PC-3 (cell line): Measurements from ENCODE around the gene SMARCD1. TPM values are rescaled to one million over a fixed set of nuclear protein-coding genes. Genes with fewer than 3 reads are reported as not detected.

Source experiments
- ATAC-seq: fragments of 200-7000 bp; cut with Tn5 transposase; 2 replicates; pipeline ENCODE4 v1.9.1; 2020; ENCODE audit warnings: mild to moderate bottlenecking, moderate library complexity
- BruUV-seq: library from RNA; stranded (reverse); fragments of 400-500 nt; replicated peaks from 2 replicates; lab custom pipeline; 2021; lab: Mats Ljungman, UMichigan
- CTCF ChIA-PET: fragments of 300-600 bp; sonication (Branson Sonifier 250); formaldehyde crosslinking; loops from one replicate; lab custom pipeline; 2022; ENCODE audit warnings: antibody characterized with exemption; lab: Charles Lee
- POLR2A ChIA-PET: fragments of 300-600 bp; sonication (Branson Sonifier 250); formaldehyde crosslinking; loops from one replicate; lab custom pipeline; 2022; ENCODE audit warnings: antibody characterized with exemption; ENCODE audit not compliant: unreplicated experiment; lab: Charles Lee
- DNase-seq: peaks from one replicate; pipeline ENCODE4 v3.0.0-alpha.2; 2015
- H2AFZ ChIP-seq: fragments of 300-600 bp; sonication (generic); 2 replicates; pipeline ENCODE4 v1.6.0; 2016; ENCODE audit warnings: antibody characterized with exemption, low read length
- H3F3A ChIP-seq: fragments of 300-600 bp; sonication (generic); one replicate; pipeline ENCODE4 v1.6.0; 2017; ENCODE audit warnings: antibody characterized with exemption, low read length, control low read depth, mild to moderate bottlenecking; ENCODE audit not compliant: unreplicated experiment
- H3K27ac ChIP-seq: fragments of 300-600 bp; sonication (generic); 2 replicates; pipeline ENCODE4 v1.5.1; 2016; ENCODE audit warnings: mild to moderate bottlenecking, low read length
- H3K27me3 ChIP-seq: fragments of 300-600 bp; sonication (generic); 2 replicates; pipeline ENCODE4 v1.6.1; 2016; ENCODE audit warnings: low read length, mixed read lengths
- H3K36me3 ChIP-seq: fragments of 300-600 bp; sonication (generic); 2 replicates; pipeline ENCODE4 v1.6.1; 2016; ENCODE audit warnings: low read depth, mixed run types, low read length, mixed read lengths
- H3K4me1 ChIP-seq: fragments of 300-600 bp; sonication (generic); 2 replicates; pipeline ENCODE4 v1.5.1; 2016; ENCODE audit warnings: low read length; ENCODE audit not compliant: insufficient read depth
- H3K4me2 ChIP-seq: fragments of 300-600 bp; sonication (generic); 2 replicates; pipeline ENCODE4 v1.6.0; 2016; ENCODE audit warnings: low read length
- H3K4me3 ChIP-seq: fragments of 300-600 bp; sonication (generic); 2 replicates; pipeline ENCODE4 v1.5.1; 2016; ENCODE audit warnings: mild to moderate bottlenecking, low read length, mixed read lengths
- H3K79me2 ChIP-seq: fragments of 300-600 bp; sonication (generic); 2 replicates; pipeline ENCODE4 v1.6.1; 2017; ENCODE audit warnings: low read length, mixed read lengths
- H3K9ac ChIP-seq: fragments of 300-600 bp; sonication (generic); 2 replicates; pipeline ENCODE4 v1.6.0; 2016; ENCODE audit warnings: mild to moderate bottlenecking, low read length
- H3K9me2 ChIP-seq: fragments of 300-600 bp; sonication (generic); replicated peaks from 2 replicates; pipeline ENCODE4 v1.6.1; 2016; ENCODE audit warnings: mixed run types, low read length, mixed read lengths
- H3K9me3 ChIP-seq: fragments of 300-600 bp; sonication (generic); 2 replicates; pipeline ENCODE4 v1.6.1; 2016; ENCODE audit warnings: low read length, mixed read lengths
- H4K20me1 ChIP-seq: fragments of 300-600 bp; sonication (generic); 2 replicates; pipeline ENCODE4 v1.6.1; 2016; ENCODE audit warnings: low read length, mixed read lengths
- EZH2 ChIP-seq: fragments of 300-600 bp; sonication (generic); IDR thresholded peaks from one replicate; pipeline ENCODE4 v1.6.1; 2017; ENCODE audit warnings: antibody characterized with exemption, mild to moderate bottlenecking, low read length; ENCODE audit not compliant: unreplicated experiment
- EZH2phosphoT487 ChIP-seq: fragments of 300-600 bp; sonication (generic); IDR thresholded peaks from 2 replicates; pipeline ENCODE4 v1.6.1; 2018; ENCODE audit warnings: mild to moderate bottlenecking, antibody characterized with exemption, low read length, borderline replicate concordance
- intact Hi-C: fragments of 100-400 bp; cut with micrococcal nuclease; formaldehyde crosslinking; loops from 2 replicates; pipeline ENCODE4 v1.9.0; 2023
- total RNA-seq: library from RNA; depleted of rRNA; stranded (reverse); fragments of >200 nt; gene quantifications from 2 replicates; pipeline ENCODE4 v1.2.3, GENCODE V29; 2014
- TF ChIP-seq, protein P1 (sequence below): fragments of 300-600 bp; sonication (generic); conservative IDR thresholded peaks from 2 replicates; pipeline ENCODE4 v1.5.1; 2017; ENCODE audit warnings: antibody characterized with exemption, low read depth, mild to moderate bottlenecking, low read length

SMARCD1 gene
- total RNA-seq, 1 experiment from 2014 or later, result 105 TPM

DNA sequence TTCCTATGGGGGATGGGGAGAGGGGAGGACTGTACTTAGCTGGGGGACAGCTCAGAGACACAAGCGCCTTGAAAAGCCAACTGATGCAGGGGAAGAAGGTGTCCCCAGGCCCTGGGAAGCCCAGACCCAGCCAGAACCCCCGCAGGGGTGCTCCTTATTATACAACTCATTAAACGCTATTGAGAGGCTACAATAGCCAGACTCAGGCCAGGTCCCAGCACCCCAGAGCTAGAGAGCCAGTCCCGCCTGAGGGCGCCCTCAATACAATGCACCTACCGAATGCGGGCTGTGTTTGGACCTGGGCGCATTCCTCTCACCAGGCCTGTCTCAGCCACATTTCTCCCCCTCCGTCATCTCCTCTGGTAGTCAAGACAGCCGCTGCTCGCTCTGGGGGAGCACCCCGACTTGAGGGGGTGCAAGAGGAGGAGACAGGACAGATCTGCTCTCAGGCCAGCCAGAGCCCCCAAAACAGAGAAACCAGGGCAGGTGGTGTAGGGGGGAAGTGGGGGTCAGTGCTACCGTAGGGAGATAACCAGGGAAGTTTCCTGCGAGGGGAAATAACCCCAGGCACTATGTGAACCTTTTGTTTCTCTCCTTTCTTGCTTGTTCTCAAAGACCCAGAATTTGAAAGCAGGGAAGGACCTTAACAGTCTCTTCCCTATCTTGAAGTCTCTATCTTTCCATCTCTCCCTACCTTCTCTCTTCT is 33.9 kb upstream of the SMARCD1 start:
- no peak for DNase-seq
- TF ChIP-seq EZH2phosphoT487, result no peak
- no peak for TF ChIP-seq EZH2
- TF ChIP-seq, protein P1, sequence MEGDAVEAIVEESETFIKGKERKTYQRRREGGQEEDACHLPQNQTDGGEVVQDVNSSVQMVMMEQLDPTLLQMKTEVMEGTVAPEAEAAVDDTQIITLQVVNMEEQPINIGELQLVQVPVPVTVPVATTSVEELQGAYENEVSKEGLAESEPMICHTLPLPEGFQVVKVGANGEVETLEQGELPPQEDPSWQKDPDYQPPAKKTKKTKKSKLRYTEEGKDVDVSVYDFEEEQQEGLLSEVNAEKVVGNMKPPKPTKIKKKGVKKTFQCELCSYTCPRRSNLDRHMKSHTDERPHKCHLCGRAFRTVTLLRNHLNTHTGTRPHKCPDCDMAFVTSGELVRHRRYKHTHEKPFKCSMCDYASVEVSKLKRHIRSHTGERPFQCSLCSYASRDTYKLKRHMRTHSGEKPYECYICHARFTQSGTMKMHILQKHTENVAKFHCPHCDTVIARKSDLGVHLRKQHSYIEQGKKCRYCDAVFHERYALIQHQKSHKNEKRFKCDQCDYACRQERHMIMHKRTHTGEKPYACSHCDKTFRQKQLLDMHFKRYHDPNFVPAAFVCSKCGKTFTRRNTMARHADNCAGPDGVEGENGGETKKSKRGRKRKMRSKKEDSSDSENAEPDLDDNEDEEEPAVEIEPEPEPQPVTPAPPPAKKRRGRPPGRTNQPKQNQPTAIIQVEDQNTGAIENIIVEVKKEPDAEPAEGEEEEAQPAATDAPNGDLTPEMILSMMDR, result no peak
- no peak overlapping the region for H3K4me3 ChIP-seq
- H3K9me3 ChIP-seq, result no peaks in the 10 kb centered on the region
- H3K27me3 ChIP-seq, result no peaks in the 10 kb centered on the region
- H3K36me3 ChIP-seq, result no peaks in the 10 kb centered on the region
- ATAC-seq, result no peak
- no peaks in the 10 kb centered on the region for H3K9me2 ChIP-seq
- H4K20me1 ChIP-seq, result no peaks in the 10 kb centered on the region
- no peak overlapping the region for H3K4me2 ChIP-seq
- no peak overlapping the region for H2AFZ ChIP-seq
- no peaks in the 10 kb centered on the region for H3F3A ChIP-seq
- no peak overlapping the region for H3K9ac ChIP-seq
- ChIA-PET CTCF (no interaction called here), POLR2A (no interaction called here)
- no peaks in the 10 kb centered on the region for H3K79me2 ChIP-seq
- peaks cover 3% of the 10 kb centered on the region for H3K4me1 ChIP-seq
- intact Hi-C loops, result no loop called here
- BruUV-seq, result no TSS peak
- no peak overlapping the region for H3K27ac ChIP-seq

DNA sequence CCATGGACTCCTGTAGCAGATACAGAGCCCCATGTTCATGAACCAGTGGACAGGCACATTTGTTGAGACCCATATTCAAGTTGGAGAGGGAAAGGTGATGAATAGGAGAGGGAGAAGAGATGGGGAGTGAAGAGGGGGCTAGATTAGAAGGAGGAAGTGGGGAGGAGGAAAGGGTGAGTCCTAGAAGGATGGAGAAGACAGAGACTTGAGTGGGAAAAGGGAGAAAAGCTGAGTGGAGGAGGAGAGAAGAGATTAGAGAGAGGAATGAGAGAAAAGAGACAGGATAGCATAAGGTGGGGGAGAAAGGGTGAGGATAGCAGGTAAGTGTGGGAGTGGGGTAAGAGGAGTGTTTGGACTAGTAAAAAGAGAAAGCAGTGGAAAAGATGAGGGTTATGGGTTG is 32.6 kb upstream of the SMARCD1 start:
- Histone ChIP-seq H4K20me1 (no peaks in the 10 kb centered on the region), H3K4me1 (peaks cover 11% of the 10 kb centered on the region), H2AFZ (no peak overlapping the region), H3K9ac (no peak overlapping the region), H3K79me2 (no peaks in the 10 kb centered on the region), H3K4me2 (no peak overlapping the region), H3F3A (no peaks in the 10 kb centered on the region), H3K4me3 (no peak overlapping the region), H3K36me3 (no peaks in the 10 kb centered on the region), H3K27me3 (no peaks in the 10 kb centered on the region), H3K9me2 (no peaks in the 10 kb centered on the region), H3K9me3 (no peaks in the 10 kb centered on the region), H3K27ac (no peak overlapping the region)
- DNase-seq (no peak), ATAC-seq (no peak)
- no peak for TF ChIP-seq EZH2
- TF ChIP-seq EZH2phosphoT487, result no peak
- TF ChIP-seq, protein P1, result no peak
- ChIA-PET CTCF (no interaction called here), POLR2A (no interaction called here)
- BruUV-seq, result no TSS peak
- intact Hi-C loops, result no loop called here

DNA sequence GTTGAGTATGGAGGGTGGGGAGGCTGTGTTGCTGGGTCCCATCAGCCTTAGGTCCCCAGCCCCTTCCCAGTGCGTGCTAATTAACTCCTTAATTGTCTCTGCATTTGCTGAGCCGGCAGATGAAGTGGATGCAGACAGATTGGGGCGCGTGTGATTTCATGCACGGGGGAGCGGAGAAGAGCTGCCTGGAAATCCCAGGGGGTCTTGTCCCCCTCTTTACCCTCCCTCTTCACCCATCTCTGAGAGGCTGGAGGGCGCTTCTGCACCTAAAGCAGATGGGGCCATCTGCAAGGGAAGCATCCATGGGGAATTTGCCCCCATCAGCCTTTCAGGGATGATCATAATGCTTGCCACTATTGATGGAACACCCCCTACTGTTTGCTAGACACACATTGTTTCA is 32.2 kb upstream of the SMARCD1 start:
- no peak for ATAC-seq
- TF ChIP-seq, protein P1, result no peak
- no peak for TF ChIP-seq EZH2
- TF ChIP-seq EZH2phosphoT487, result no peak
- H3K9me3 ChIP-seq, result no peaks in the 10 kb centered on the region

More for the DNA sequence above, 32.2 kb upstream of the SMARCD1 start:
- no peak overlapping the region for H3K9ac ChIP-seq
- no peaks in the 10 kb centered on the region for H3K79me2 ChIP-seq
- H3K4me2 ChIP-seq, result no peak overlapping the region
- H3K27me3 ChIP-seq, result no peaks in the 10 kb centered on the region
- intact Hi-C loops, result no loop called here
- no peaks in the 10 kb centered on the region for H3F3A ChIP-seq
- CTCF ChIA-PET, result no interaction called here
- H4K20me1 ChIP-seq, result no peaks in the 10 kb centered on the region
- no peak overlapping the region for H3K27ac ChIP-seq
- H3K4me1 ChIP-seq, result peaks cover 11% of the 10 kb centered on the region
- no peak overlapping the region for H2AFZ ChIP-seq
- no peaks in the 10 kb centered on the region for H3K9me2 ChIP-seq
- no peak overlapping the region for H3K4me3 ChIP-seq
- POLR2A ChIA-PET, result no interaction called here
- BruUV-seq, result no TSS peak
- DNase-seq, result no peak
- no peaks in the 10 kb centered on the region for H3K36me3 ChIP-seq
